Bronchial epithelial cell (primary cell): ENCODE data around the gene GNG7. TPM values are rescaled to one million over a fixed set of nuclear protein-coding genes. Genes with fewer than 3 reads are reported as not detected.

Experiments
- DNase-seq: peaks from one replicate; pipeline ENCODE4 v3.0.0-alpha.2; 2010; ENCODE audit warnings: low read depth
- FAIRE-seq: peaks from 2 replicates; lab custom pipeline; 2011; peaks lifted over from hg19 to GRCh38; lab: Jason Lieb, UNC
- H3K27me3 ChIP-seq: 2 replicates; pipeline ENCODE4 v1.5.1; 2011; ENCODE audit warnings: low read length; ENCODE audit not compliant: control insufficient read depth, insufficient read depth
- H3K36me3 ChIP-seq: 2 replicates; pipeline ENCODE4 v1.5.1; 2011; ENCODE audit warnings: low read length; ENCODE audit not compliant: control insufficient read depth, insufficient read depth
- H3K4me3 ChIP-seq: 2 replicates; pipeline ENCODE4 v1.5.1; 2011; ENCODE audit warnings: mild to moderate bottlenecking, low read depth, low read length, control low read depth
- CTCF ChIP-seq: IDR thresholded peaks from 2 replicates; pipeline ENCODE4 v1.5.1; 2011; ENCODE audit warnings: mild to moderate bottlenecking, moderate library complexity, low read length, control low read depth, inconsistent platforms; ENCODE audit not compliant: insufficient read depth, severe bottlenecking
- total RNA-seq: library from RNA; depleted of rRNA; stranded (reverse); fragments of >200 nt; gene quantifications from 2 replicates; pipeline ENCODE4 v1.2.1, GENCODE V29; 2014

Gene GNG7
- total RNA-seq, 1 donor from 2014 or later, result under 0.01 TPM

GRCh38 chr19:2490659-2491058 is 211.8 kb downstream of the GNG7 start:
- peaks cover 3% of the 10 kb centered on the region for H3K27me3 ChIP-seq
- no peaks in the 10 kb centered on the region for H3K36me3 ChIP-seq
- FAIRE-seq, result no peak
- DNase-seq, result no peak
- H3K4me3 ChIP-seq, result no peak overlapping the region
- TF ChIP-seq CTCF, result no peak

- H3K36me3 ChIP-seq, result no peaks in the 10 kb centered on the region
- peaks cover 3% of the 10 kb centered on the region for H3K27me3 ChIP-seq
- FAIRE-seq, result no peak
- DNase-seq, result no peak
- TF ChIP-seq CTCF, result no peak
- H3K4me3 ChIP-seq, result no peak overlapping the region
Observed at GRCh38 chr19:2488942-2489731, 213.4 kb downstream of the GNG7 start.

- Histone ChIP-seq H3K27me3 (peaks cover 3% of the 10 kb centered on the region), H3K36me3 (no peaks in the 10 kb centered on the region), H3K4me3 (no peak overlapping the region)
- no peak for TF ChIP-seq CTCF
- FAIRE-seq, result no peak
- no peak for DNase-seq
Observed at GRCh38 chr19:2488405-2488941, 214.0 kb downstream of the GNG7 start.

DNA sequence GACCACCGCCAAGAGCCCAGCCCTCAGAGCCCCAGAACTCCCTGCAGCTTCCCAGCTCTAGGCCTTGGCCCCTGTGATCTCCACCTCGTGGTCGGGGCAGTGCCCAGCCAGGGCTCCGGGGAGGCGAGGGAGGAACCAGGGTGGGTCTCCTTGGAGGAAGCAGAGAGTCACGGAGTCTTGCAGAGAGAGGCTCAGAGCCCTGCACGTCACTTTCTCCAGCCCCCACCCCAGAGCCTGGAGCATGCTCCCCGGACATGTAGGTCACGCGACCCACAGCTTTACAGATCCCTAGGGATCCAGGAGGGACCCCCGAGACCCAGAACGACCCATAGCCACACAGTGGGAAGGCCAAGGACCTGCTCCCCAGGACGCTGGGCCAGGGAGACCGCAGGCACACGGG is 214.7 kb downstream of the GNG7 start:
- Histone ChIP-seq H3K4me3 (no peak overlapping the region), H3K36me3 (no peaks in the 10 kb centered on the region), H3K27me3 (peaks cover 3% of the 10 kb centered on the region)
- DNase-seq, result no peak
- FAIRE-seq, result no peak
- no peak for TF ChIP-seq CTCF

DNA sequence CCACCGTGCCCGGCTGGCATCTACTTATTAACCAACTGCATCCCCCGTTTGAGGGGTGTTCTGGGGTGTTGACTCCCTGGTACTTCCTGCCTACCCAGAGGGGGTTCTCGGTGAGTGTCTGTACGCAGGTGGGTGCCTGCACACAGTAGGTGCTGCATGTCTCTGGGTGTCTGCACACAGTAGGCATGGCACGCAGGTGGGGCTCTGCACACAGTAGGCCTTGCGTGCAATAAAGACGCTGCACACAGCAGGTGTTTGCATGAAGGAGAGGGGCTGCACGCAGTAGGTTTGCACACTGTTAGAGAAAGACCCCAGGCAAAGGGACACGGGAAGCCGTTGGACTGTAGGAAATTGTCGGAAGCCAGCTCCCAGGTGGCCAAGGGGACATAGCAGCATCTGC is 215.4 kb downstream of the GNG7 start:
- DNase-seq (no peak), FAIRE-seq (no peak)
- no peaks in the 10 kb centered on the region for H3K36me3 ChIP-seq
- H3K4me3 ChIP-seq, result no peak overlapping the region
- peaks cover 3% of the 10 kb centered on the region for H3K27me3 ChIP-seq
- no peak for TF ChIP-seq CTCF

DNA sequence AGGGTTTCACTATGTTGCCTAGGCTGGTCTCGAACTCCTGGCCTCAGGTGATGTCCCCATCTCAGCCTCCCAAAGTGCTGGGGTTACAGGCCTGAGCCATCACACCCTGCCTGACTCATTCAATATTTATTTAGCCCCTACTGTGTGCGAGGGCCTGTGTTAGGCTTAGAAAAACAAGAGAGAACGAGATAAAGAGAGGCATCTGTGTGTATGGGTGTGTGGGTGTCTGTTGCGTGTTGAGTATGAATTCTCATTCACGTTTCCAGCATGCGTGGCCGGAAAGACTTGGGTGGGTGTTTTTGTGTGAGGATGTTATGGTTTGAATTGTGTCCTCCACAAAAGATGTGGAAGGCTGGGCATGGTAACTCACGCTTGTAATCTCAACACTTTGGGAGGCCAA is 217.1 kb downstream of the GNG7 start:
- no peak for FAIRE-seq

More for the DNA sequence above, 217.1 kb downstream of the GNG7 start:
- H3K4me3 ChIP-seq, result no peak overlapping the region
- DNase-seq, result no peak
- no peak for TF ChIP-seq CTCF
- peaks cover 3% of the 10 kb centered on the region for H3K27me3 ChIP-seq
- no peaks in the 10 kb centered on the region for H3K36me3 ChIP-seq
